ENCODE data around the gene RNF220. TPM values are rescaled to one million over a fixed set of nuclear protein-coding genes. Genes with fewer than 3 reads are reported as not detected.
A peak's percentile ranks its signal among the peaks of the same experiment; 100 is the strongest.

Gene RNF220
- polyA plus RNA-seq, 1 donor (not counting 4 experiments of a cell fraction or from before 2014, with no cell fraction given) = 42.7 TPM

DNA sequence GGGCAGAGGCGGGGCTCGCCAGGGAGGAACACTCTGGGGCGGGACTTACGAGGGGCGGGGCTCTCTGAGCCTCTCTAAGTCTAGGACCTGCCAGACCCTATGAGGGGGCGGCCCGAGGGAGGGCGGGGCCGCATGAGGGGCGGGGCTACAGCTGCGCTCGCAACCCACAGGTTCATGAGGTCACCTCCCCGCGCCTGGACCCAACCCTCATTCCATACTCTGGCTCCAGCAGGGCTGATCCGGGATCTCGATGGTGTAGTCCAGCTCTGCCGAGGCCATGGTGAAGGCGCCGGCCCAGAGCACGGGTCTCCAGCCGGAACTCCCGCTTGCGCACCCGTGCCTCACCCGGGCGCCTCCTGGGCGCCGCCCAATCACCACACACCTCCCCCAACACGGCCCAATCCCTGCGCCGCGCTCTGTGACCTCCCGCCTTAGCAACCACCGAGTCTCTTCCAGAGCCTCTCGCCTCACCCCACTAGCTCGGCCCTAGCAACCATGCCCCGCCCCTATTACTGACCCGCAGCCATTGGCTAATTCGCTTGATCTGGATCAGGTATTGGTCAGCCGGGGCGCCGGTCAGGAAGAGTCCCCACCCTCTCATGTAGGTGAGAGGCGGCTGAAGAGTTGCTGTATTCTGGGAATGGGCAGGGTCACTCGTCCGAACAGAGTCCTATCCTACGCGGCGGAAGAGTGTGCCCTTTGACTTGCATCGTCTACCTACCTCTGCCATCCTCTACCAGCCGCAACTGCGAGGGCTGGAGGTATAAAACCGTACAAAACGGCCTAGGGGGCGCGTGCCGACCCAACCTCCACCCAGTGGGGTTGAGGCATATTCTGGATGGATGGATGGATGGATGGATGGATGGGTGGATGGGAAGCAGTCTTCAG lies 269.3 kb downstream of the RNF220 start, which contains the start of the genes ARMH1 and TMEM53:
ARMH1 (plus strand) TSS at position 602 of the 888 bp plus-strand sequence. CDS start 14,984 bp downstream, outside the sequence.
TMEM53 (minus strand) TSS at position 369 of the 888 bp plus-strand sequence; CDS start at position 279, 90 bp downstream.
- peak within 1 kb of the TSS; percentile 87 for H3K9ac ChIP-seq (ENCODE audit: control insufficient read depth, extremely low read depth, insufficient read depth, low read length)
- peaks cover 2% of the 10 kb centered on the region for H3K9me1 ChIP-seq (ENCODE audit: control insufficient read depth, extremely low read depth, insufficient read depth, low read length)
- dilution Hi-C loops (cut with MboI; ENCODE audit: extremely low pct_ligation_motif_present, low sequenced_read_pairs) = no loop called here
- peak within 1 kb of the TSS; percentile 90 for H3K27ac ChIP-seq (ENCODE audit: control insufficient read depth, insufficient read depth, low read length)
- H3K79me2 ChIP-seq (ENCODE audit: control insufficient read depth, insufficient read depth, low read length) = no peaks in the 10 kb centered on the region
- peak within 1 kb of the TSS; percentile 98 for H2AFZ ChIP-seq (ENCODE audit: control insufficient read depth, low read length)
- H4K20me1 ChIP-seq (ENCODE audit: control insufficient read depth, extremely low read depth, insufficient read depth, low read length) = no peaks in the 10 kb centered on the region
- no peaks in the 10 kb centered on the region for H3K36me3 ChIP-seq (ENCODE audit: control insufficient read depth in 2 of 2, extremely low read depth in 1 of 2, insufficient read depth in 2 of 2, low read length in 2 of 2)
- H3K4me3 ChIP-seq (ENCODE audit: control insufficient read depth in 2 of 3, extremely low read depth in 1 of 3, insufficient read depth in 2 of 3, low read depth in 1 of 3, low read length in 3 of 3) = peak within 1 kb of the TSS; percentile 62 to 84 (median 82)
- no peak for TF ChIP-seq EZH2 (IDR thresholded peaks at IDR 0.05; ENCODE audit: low read length)
- TF ChIP-seq, protein P1, sequence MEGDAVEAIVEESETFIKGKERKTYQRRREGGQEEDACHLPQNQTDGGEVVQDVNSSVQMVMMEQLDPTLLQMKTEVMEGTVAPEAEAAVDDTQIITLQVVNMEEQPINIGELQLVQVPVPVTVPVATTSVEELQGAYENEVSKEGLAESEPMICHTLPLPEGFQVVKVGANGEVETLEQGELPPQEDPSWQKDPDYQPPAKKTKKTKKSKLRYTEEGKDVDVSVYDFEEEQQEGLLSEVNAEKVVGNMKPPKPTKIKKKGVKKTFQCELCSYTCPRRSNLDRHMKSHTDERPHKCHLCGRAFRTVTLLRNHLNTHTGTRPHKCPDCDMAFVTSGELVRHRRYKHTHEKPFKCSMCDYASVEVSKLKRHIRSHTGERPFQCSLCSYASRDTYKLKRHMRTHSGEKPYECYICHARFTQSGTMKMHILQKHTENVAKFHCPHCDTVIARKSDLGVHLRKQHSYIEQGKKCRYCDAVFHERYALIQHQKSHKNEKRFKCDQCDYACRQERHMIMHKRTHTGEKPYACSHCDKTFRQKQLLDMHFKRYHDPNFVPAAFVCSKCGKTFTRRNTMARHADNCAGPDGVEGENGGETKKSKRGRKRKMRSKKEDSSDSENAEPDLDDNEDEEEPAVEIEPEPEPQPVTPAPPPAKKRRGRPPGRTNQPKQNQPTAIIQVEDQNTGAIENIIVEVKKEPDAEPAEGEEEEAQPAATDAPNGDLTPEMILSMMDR (optimal IDR thresholded peaks at IDR 0.05 in 1 of 3, IDR thresholded peaks at IDR 0.05 in 1 of 3, conservative IDR thresholded peaks at IDR 0.05 in 1 of 3; ENCODE audit: extremely low read depth in 1 of 3, insufficient read depth in 2 of 3, low read length in 3 of 3) = peak in 1 of 3 experiments; percentile 3
- H3K27me3 ChIP-seq (ENCODE audit: control insufficient read depth, extremely low read depth, insufficient read depth, low read length) = no peaks in the 10 kb centered on the region
- H3K9me3 ChIP-seq (ENCODE audit: control insufficient read depth, low read depth, low read length) = no peaks in the 10 kb centered on the region
- peak within 1 kb of the TSS; percentile 88 for H3K4me2 ChIP-seq (ENCODE audit: control insufficient read depth, extremely low read depth, insufficient read depth, low read depth, low read length)
- FAIRE-seq = peak; percentile 36
- DNase-seq (ENCODE audit: low read depth, low spot score) = peak; percentile 90
- peaks cover 17% of the 10 kb centered on the region for H3K4me1 ChIP-seq (ENCODE audit: control insufficient read depth, extremely low read depth, insufficient read depth, low read length)

DNA sequence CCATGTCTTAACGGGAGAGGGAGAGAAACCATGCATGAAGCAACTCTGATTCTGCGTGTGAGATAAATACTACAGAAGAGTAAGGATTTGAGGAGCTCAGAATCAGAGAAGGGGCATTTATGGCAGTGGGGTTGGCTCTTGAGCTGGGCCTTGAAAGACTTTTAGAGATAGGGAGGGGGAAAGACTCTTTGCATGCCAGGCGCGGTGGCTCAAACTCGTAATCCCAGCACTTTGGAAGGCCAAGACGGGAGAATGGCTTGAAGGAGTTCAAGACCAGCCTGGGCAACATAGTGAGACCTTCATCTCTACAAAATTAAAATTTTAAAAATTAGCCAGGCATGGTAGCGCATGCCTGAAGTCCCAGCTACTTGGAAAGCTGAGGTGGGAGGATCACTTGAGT lies 270.1 kb downstream of the RNF220 start:
- FAIRE-seq (no peak), DNase-seq (ENCODE audit: low read depth, low spot score) (no peak)
- peak overlapping the region; percentile 62 to 84 (median 82) for H3K4me3 ChIP-seq (ENCODE audit: control insufficient read depth in 2 of 3, extremely low read depth in 1 of 3, insufficient read depth in 2 of 3, low read depth in 1 of 3, low read length in 3 of 3)
- peak overlapping the region; percentile 88 for H3K4me2 ChIP-seq (ENCODE audit: control insufficient read depth, extremely low read depth, insufficient read depth, low read depth, low read length)
- dilution Hi-C loops (cut with MboI; ENCODE audit: extremely low pct_ligation_motif_present, low sequenced_read_pairs) = no loop called here
- H3K4me1 ChIP-seq (ENCODE audit: control insufficient read depth, extremely low read depth, insufficient read depth, low read length) = peaks cover 17% of the 10 kb centered on the region
- H4K20me1 ChIP-seq (ENCODE audit: control insufficient read depth, extremely low read depth, insufficient read depth, low read length) = no peaks in the 10 kb centered on the region
- H2AFZ ChIP-seq (ENCODE audit: control insufficient read depth, low read length) = peak overlapping the region; percentile 98
- H3K27me3 ChIP-seq (ENCODE audit: control insufficient read depth, extremely low read depth, insufficient read depth, low read length) = no peaks in the 10 kb centered on the region
- H3K27ac ChIP-seq (ENCODE audit: control insufficient read depth, insufficient read depth, low read length) = no peak overlapping the region
- no peaks in the 10 kb centered on the region for H3K9me3 ChIP-seq (ENCODE audit: control insufficient read depth, low read depth, low read length)
- peak overlapping the region; percentile 87 for H3K9ac ChIP-seq (ENCODE audit: control insufficient read depth, extremely low read depth, insufficient read depth, low read length)
- TF ChIP-seq, protein P1 (optimal IDR thresholded peaks at IDR 0.05 in 1 of 3, IDR thresholded peaks at IDR 0.05 in 1 of 3, conservative IDR thresholded peaks at IDR 0.05 in 1 of 3; ENCODE audit: extremely low read depth in 1 of 3, insufficient read depth in 2 of 3, low read length in 3 of 3) = no peak
- TF ChIP-seq EZH2 (IDR thresholded peaks at IDR 0.05; ENCODE audit: low read length) = no peak
- no peaks in the 10 kb centered on the region for H3K79me2 ChIP-seq (ENCODE audit: control insufficient read depth, insufficient read depth, low read length)
- no peaks in the 10 kb centered on the region for H3K36me3 ChIP-seq (ENCODE audit: control insufficient read depth in 2 of 2, extremely low read depth in 1 of 2, insufficient read depth in 2 of 2, low read length in 2 of 2)
- peaks cover 2% of the 10 kb centered on the region for H3K9me1 ChIP-seq (ENCODE audit: control insufficient read depth, extremely low read depth, insufficient read depth, low read length)
